HL-60/S4 (cell line): Measurements from ENCODE around the gene LAMA5.

ENCODE experiments used
- in situ Hi-C: fragments of 300-500 bp; cut with MboI; formaldehyde crosslinking; loops from 2 replicates; pipeline ENCODE4 v1.14.3; 2022; ENCODE audit warnings: low sequenced_read_pairs

Gene LAMA5

DNA sequence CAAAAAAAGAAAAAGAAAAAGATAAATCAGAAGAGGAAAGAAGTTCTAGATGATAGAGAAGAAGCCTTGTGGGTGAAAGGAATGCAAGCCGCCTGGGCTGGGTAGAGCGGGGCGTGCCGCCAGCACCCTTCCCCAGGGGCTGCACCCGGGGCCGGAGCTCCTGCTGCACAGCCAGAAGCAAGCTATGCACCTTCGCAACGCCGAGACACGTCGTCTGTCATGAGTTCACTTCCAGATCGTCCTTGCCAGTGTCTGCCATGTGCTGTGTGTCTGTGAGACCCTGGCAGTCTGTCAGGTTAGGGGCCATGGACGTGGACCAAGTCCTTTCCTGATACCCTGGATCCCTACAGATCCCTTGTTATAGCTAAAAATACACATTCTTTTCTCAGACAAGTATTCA is 89.9 kb downstream of the LAMA5 start:
- in situ Hi-C loops, result no loop called here

DNA sequence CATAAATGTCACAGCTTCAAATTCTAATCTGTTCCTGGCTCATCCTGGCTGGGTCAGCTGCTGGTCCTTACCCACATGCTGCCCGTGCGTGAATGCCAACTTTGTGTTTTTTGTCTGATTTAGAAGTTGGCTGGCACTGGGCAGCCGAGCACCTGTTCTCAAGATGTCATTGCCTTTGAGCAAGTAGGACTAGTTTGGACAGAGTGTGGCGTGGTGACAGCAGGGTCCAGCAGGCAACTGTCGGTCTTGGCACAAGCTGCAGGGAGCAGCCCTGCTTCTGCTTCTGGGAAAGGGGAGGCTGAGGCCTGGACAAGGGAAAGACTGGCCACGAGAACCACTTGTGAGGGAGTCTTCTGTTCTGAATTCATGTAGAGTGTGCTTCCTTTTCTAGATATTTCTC is 90.7 kb downstream of the LAMA5 start:
- in situ Hi-C loops, result no loop called here

DNA sequence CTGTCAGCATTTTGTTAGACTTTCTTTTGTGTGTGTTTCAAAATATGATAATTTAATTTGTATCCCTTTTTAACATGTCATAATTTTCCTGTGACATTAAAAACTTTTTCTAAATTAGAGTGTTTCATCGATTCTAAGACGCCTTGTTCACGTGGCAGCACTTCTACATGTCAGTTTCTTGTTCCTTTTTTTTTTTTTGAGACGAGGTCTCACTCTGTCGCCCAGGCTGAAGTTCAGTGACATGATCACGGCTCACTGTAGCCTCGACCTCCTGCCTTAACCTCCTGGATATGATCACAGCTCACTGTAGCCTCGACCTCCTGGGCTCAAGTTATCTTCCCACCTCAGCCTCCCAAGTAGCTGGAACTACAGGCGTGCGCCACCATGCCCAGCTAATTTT is 91.9 kb downstream of the LAMA5 start:
- in situ Hi-C loops, result no loop called here

DNA sequence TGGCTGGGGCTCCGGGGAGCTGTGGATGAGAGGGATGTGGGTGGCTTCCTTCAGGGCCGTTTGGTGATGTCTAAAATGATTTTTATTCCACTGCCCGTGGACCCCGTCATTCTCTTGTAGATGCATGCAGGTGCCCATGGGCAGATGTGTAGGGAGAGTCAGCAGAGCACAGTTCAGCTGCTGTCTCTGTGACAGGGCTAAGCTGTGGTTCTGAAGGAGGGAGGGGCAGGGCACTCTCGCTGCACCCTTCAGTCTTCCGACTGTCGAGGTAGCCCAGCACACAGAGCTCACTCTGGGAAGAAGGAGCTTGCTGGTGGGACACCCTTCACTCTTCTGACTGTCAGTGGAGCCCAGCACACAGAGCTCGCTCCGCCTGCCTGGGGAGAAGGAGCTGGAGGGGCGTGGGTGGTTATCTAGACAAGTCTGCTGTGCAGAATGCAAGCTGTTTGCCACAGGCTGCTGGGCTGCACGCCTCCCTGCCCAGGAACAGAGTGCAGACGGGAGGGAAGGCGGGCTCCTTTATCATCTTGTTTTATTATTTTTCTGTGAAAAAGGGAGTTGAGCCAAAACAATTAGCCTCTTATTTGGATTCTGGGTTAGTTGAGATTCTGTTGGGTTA is 92.7 kb downstream of the LAMA5 start:
- in situ Hi-C loops, result no loop called here

DNA sequence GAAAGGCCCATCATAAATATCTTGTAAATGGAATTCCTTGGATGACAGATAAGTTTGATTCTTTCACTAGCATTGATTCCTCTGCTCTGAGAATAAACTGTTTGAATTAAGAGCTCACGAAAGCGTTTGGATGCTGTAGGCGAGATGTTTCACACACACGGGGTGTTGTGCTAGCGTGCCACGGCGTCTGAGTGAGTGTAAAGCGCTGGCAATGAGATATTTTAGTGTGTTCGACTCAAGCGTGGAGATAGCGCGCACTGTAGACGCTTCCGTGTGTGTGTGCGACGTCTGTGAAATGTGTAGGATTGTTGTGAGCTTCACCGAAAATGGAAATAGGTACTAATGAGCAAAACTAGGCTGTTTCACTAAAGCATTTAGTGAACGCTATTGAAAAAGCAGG is 93.7 kb downstream of the LAMA5 start:
- in situ Hi-C loops, result no loop called here

DNA sequence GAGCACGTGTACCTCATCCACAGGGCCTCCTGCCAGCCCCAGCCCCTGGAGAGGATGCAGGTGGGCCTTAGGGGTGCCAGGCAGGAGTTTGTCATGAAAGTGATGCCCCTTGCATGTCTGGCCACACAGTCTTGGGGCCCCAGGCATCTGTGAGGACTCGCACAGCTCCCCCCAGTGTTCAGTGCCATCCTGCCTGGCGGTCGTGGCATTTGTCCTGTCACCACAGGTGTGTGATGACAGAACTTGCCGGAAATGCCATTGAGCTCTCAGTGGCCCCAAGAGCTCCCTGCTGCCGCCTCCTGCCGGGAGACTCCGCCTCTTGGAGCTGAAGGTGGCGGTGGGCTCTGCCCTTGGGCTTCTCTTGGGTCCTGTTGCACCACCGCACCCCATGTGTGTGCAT is 94.9 kb downstream of the LAMA5 start:
- in situ Hi-C loops, result no loop called here

DNA sequence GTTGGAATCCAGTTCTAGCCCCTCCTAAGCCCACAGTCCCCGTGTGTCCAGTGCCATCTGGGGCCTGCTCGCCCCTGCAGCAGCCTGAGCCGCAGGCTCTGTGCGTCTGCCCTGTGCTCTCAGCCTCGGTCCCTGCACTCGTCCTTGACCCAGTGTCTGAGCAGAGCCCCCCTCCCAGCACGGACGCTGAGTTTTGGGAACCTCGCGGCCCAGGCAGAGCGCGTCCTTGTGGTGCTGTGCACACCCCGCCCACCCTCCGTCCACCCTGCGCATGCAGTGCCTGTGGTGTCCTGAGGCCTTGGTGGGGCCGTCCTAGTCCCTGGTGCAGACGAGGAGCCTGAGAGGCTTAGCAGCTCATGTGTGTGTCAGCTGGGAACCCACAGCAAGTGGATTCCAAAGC is 97.2 kb downstream of the LAMA5 start:
- in situ Hi-C loops, result no loop called here

DNA sequence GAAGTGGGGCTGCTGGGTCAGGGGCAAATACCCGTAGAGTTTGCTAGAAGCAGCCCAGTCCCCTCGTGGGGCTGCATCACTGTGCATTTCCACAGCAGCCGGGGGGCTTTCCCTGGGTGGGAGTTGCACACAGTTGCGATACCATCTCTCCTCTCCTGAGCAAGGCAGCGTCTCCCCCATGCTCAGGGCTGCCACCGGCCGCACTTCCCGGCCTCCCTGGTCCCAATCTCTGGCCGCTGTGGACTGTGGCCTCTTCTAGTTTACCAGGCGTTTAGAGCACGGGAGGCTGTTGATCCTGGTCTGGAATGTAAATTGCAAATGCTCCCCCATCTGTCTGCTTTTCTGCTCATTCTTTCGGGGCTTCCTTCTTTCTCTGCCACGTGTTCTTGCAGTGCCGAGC is 97.7 kb downstream of the LAMA5 start:
- in situ Hi-C loops, result no loop called here

DNA sequence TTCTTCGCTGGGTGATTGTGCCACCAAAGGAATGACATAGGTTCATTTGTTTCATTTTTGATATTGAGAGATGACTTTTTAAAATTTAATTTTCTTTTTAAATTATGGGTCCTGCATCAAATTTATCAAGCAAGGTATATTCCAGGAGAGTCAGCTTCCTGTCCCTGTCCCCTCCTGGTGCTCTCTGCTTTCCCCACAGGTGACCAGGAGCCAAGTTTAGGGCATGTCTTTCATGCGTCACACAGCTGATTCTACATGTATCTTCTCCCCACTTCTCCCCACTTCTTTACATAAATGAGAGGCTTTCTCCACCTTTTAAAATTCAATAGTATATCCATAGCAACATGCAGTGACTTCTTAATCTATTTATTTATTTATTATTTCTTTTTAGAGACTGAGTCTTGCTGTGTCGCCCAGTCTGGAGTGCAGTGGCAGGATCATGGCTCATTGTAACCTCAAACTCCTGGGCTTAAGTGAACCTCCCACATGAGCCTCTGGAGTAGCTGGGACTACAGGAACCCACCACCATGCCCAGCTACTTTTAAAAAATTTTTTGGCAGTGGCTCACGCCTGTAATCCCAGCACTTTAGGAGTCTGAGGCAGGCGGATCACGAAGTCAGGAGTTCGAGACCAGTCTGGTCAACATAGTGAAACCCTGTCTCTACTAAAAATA is 98.7 kb downstream of the LAMA5 start:
- in situ Hi-C loops, result no loop called here

DNA sequence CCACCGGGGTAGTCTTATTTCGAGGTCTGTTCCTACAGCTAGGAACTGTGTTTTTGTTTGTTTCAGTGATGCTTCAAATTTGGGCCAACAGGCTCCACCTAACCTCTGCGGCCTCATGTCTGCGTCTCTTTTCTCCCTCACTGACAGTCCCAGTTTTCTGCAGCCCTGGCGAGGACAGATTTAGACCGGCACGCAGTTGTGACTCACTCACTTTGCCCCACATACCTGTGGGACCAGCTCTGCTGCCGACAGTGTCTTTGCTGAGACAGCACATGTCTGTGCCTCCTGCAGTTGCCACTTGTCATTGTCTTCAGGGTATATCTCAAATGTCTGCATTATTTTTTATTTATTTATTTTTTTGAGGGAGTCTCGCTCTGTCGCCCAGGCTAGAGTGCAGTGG is 99.6 kb downstream of the LAMA5 start:
- in situ Hi-C loops, result no loop called here

DNA sequence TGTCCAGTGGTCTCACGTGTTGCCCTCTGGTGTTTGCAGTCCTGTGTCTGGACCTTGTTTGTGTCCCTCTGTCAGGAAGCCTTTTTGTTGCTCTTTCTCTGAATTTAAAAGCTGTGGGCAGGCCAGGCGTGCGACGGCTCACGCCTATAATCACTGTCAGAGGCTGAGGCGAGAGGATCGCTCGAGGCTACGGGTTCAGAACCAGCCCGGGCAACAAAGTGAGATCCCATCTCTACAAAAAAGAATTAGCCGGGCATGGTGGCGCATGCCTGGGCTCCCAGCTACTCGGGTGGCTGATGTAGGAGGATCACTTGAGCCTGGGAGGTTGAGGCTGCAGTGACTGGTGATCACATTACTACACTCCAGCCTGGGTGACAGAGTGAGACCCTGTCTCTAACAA is 100.3 kb downstream of the LAMA5 start:
- in situ Hi-C loops, result no loop called here

DNA sequence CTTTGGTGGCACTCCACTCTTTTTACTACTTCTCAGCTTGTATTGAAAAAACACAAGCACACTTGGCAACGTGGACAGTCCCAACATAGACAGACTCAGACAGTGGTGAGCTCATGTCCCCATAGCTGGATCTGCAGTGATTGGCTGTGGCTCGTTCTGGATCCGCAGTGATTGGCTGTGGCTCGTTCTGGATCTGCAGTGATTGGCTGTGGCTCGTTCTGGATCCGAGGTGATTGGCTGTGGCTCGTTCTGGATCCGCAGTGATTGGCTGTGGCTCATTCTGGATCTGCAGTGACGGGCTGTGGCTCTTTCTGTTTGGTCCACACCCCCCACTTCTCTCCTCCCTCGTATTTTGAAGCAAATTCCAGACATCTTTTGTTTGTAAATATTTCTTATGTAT is 100.8 kb downstream of the LAMA5 start:
- in situ Hi-C loops, result no loop called here

DNA sequence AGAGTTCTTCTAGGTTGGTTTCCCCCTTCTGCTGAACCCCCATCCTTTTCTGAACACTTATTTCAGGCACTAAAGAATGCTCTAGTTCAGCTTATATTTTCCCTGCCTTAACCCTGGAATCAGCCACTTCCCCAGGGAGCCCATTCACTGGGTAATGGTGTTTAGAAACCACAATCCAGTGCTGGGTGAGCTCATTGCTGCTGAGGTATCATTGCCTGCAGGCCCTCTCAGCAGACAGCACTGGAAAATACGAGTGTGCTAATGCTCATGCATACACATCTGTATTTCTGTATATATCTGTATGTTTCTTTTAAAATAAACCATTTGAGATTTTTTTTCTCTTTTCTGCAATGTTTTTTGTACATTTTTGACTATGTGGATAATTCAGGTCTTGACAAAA is 101.7 kb downstream of the LAMA5 start:
- in situ Hi-C loops, result no loop called here

DNA sequence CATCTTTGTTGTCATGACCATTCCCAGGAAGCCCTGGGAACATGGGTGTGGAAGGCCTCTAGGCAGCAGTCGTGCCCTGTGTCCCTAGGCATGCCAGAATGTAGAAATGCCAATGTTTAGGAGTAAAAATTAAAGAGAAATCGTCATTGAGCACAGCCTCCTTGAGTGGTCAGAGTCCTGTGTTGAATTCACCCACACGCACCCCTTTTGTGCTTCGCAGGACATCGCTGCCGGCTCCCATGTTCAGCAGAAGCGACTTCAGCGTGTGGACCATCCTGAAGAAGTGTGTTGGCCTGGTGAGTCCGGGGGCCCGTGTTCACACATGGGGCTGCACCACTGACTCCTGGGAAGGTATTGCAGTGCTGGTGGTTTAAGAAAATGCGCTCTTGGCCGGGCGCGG is 103.7 kb downstream of the LAMA5 start:
- in situ Hi-C loops, result no loop called here

DNA sequence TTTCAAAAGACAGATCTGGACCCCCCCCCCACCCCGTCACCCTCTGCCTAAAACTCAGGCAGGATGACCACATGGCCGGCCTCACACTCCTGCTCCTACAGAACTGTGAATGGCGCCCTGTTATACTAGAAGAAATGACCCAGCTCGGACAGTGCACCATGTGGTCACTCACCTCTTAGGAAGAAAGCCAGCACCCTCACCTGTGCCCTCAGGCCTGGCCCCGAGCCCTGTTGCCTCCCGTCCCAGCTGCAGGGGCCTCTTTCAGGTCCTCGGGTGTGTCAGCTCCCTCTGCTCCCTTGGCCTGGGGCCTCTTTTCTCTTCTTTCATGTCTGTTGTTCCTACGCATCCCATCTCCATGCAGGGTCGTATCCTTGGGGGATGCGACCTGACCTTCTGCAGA is 105.0 kb downstream of the LAMA5 start:
- in situ Hi-C loops, result no loop called here

DNA sequence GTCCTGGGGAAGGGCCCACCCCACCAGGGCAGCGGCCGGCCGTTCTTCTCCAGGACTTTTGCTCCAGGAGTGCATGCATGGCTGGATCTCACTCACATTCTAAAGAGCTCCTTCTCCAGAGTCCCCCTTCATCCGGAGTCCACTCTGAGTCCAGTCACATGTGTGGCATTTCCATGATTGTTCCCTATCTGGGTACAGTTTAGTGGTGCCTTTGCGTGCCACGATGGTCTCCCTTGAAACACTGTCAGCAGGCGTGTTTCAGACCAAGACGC is 107.9 kb downstream of the LAMA5 start:
- in situ Hi-C loops, result no loop called here
